WTC11 (cell line): Measurements from ENCODE around the gene MYLK. TPM values are rescaled to one million over a fixed set of nuclear protein-coding genes. Genes with fewer than 3 reads are reported as not detected.

Experiments used
- ATAC-seq: fragments of 200-7000 bp; cut with Tn5 transposase; 2 replicates; pipeline ENCODE4 v1.10.0; 2021; ENCODE audit warnings: mild to moderate bottlenecking, moderate library complexity
- CTCF ChIA-PET: fragments of 300-600 bp; sonication (Branson Sonifier 250); formaldehyde crosslinking; loops from one replicate; lab custom pipeline; 2021; ENCODE audit warnings: antibody characterized with exemption; lab: Charles Lee
- POLR2A ChIA-PET: fragments of 350-600 bp; sonication (Branson Sonifier 250); formaldehyde crosslinking; loops from one replicate; lab custom pipeline; 2021; ENCODE audit warnings: antibody characterized with exemption; lab: Charles Lee
- DNase-seq: peaks from one replicate; pipeline ENCODE4 v3.0.0; 2021; ENCODE audit warnings: low spot score
- H3K27ac Mint-ChIP-seq: 2 replicates; pipeline ENCODE4 v1.8.0; 2021; ENCODE audit warnings: mixed read lengths
- H3K27me3 Mint-ChIP-seq: 2 replicates; pipeline ENCODE4 v1.8.0; 2021; ENCODE audit warnings: low read depth, mild to moderate bottlenecking, moderate library complexity, mixed read lengths
- H3K36me3 Mint-ChIP-seq: 2 replicates; pipeline ENCODE4 v1.8.0; 2021; ENCODE audit warnings: mixed read lengths
- H3K4me1 Mint-ChIP-seq: 2 replicates; pipeline ENCODE4 v1.8.0; 2022; ENCODE audit warnings: mixed read lengths
- H3K4me3 Mint-ChIP-seq: 2 replicates; pipeline ENCODE4 v1.8.0; 2021; ENCODE audit warnings: mild to moderate bottlenecking, moderate library complexity, mixed read lengths
- H3K9me3 Mint-ChIP-seq: 2 replicates; pipeline ENCODE4 v1.8.0; 2021; ENCODE audit warnings: mixed read lengths
- ARID4B ChIP-seq: sonication (generic); formaldehyde crosslinking; IDR thresholded peaks from 2 replicates; pipeline ENCODE4 v1.8.0; 2023; ENCODE audit warnings: missing genetic modification reagents, mild to moderate bottlenecking, borderline replicate concordance
- ATF3 ChIP-seq: sonication (generic); formaldehyde crosslinking; conservative IDR thresholded peaks from 2 replicates; pipeline ENCODE4 v1.8.1; 2022; ENCODE audit warnings: mild to moderate bottlenecking, missing genetic modification reagents
- CREB1 ChIP-seq: sonication (generic); formaldehyde crosslinking; IDR thresholded peaks from 2 replicates; pipeline ENCODE4 v1.8.0; 2023; ENCODE audit warnings: mild to moderate bottlenecking, missing genetic modification reagents
- CTCF ChIP-seq: fragments of 200-600 bp; IDR thresholded peaks from 2 replicates; pipeline ENCODE4 v1.8.0; 2022; ENCODE audit warnings: antibody characterized with exemption
- E2F5 ChIP-seq: sonication (generic); formaldehyde crosslinking; IDR thresholded peaks from 2 replicates; pipeline ENCODE4 v1.8.1; 2022; ENCODE audit warnings: mild to moderate bottlenecking, moderate library complexity, missing genetic modification reagents
- FOXK1 ChIP-seq: sonication (generic); formaldehyde crosslinking; IDR thresholded peaks from 2 replicates; pipeline ENCODE4 v1.8.0; 2022; ENCODE audit warnings: mild to moderate bottlenecking, moderate library complexity, missing genetic modification reagents
- GTF2I ChIP-seq: fragments of 250-450 bp; sonication (Bioruptor Pico); conservative IDR thresholded peaks from 2 replicates; pipeline ENCODE4 v1.4.0; 2021; ENCODE audit warnings: mild to moderate bottlenecking
- HMGA2 ChIP-seq: fragments of 250-450 bp; sonication (Bioruptor Pico); IDR thresholded peaks from 2 replicates; pipeline ENCODE4 v1.4.0; 2021; ENCODE audit warnings: mild to moderate bottlenecking, moderate library complexity
- HMGXB4 ChIP-seq: sonication (generic); formaldehyde crosslinking; IDR thresholded peaks from 2 replicates; pipeline ENCODE4 v1.8.1; 2023; ENCODE audit warnings: mild to moderate bottlenecking, moderate library complexity, missing genetic modification reagents
- MAX ChIP-seq: sonication (generic); formaldehyde crosslinking; IDR thresholded peaks from 2 replicates; pipeline ENCODE4 v1.8.0; 2022; ENCODE audit warnings: mild to moderate bottlenecking, missing genetic modification reagents
- SP1 ChIP-seq: sonication (generic); formaldehyde crosslinking; conservative IDR thresholded peaks from 2 replicates; pipeline ENCODE4 v1.8.1; 2022; ENCODE audit warnings: missing genetic modification reagents
- TEAD1 ChIP-seq: sonication (generic); formaldehyde crosslinking; IDR thresholded peaks from 2 replicates; pipeline ENCODE4 v1.8.0; 2022; ENCODE audit warnings: mild to moderate bottlenecking, missing genetic modification reagents
- USF1 ChIP-seq: sonication (generic); formaldehyde crosslinking; IDR thresholded peaks from 2 replicates; pipeline ENCODE4 v1.8.0; 2022; ENCODE audit warnings: mild to moderate bottlenecking, missing genetic modification reagents
- USF2 ChIP-seq: sonication (generic); formaldehyde crosslinking; IDR thresholded peaks from 2 replicates; pipeline ENCODE4 v1.8.1; 2023; ENCODE audit warnings: mild to moderate bottlenecking, missing genetic modification reagents, moderate library complexity
- ZBTB43 ChIP-seq: sonication (generic); formaldehyde crosslinking; IDR thresholded peaks from 2 replicates; pipeline ENCODE4 v1.8.1; 2023; ENCODE audit warnings: mild to moderate bottlenecking, missing genetic modification reagents
- ZNF416 ChIP-seq: fragments of 250-450 bp; sonication (Bioruptor Pico); IDR thresholded peaks from 2 replicates; pipeline ENCODE4 v1.9.0; 2021; ENCODE audit warnings: mild to moderate bottlenecking, inconsistent platforms
- ZSCAN18 ChIP-seq: fragments of 250-450 bp; sonication (Bioruptor Pico); IDR thresholded peaks from 2 replicates; pipeline ENCODE4 v2.1.2; 2022; ENCODE audit warnings: mild to moderate bottlenecking, moderate library complexity
- total RNA-seq: library from RNA; stranded (reverse); gene quantifications from 3 replicates; pipeline ENCODE4 v1.2.3, GENCODE V29; 2021

Gene MYLK
- total RNA-seq, 1 experiment from 2014 or later = 10.4 TPM

- H3K27me3 Mint-ChIP-seq = no peaks in the 10 kb centered on the region
- ATAC-seq (peak; percentile 44; the same call in 1 of the 2 replicates), DNase-seq (no peak)
- H3K9me3 Mint-ChIP-seq = no peaks in the 10 kb centered on the region
- 0 out of 2 replicates have a peak, but pooled peaks cover 3% of the 10 kb centered on the region for H3K36me3 Mint-ChIP-seq
- CTCF ChIA-PET = interaction anchor here (0.6 to 1.7 kb wide), 7 partner anchors 21 to 138 kb away, joined by 3 to 11 read pairs (median 3); no protein-coding TSS in a partner anchor
- no peak overlapping the region for H3K4me3 Mint-ChIP-seq
- peaks cover under 1% of the 10 kb centered on the region; the same call in 1 of the 2 replicates for H3K4me1 Mint-ChIP-seq
- no peak for TF ChIP-seq CREB1 (CRISPR knock-in tag)
- no peak for TF ChIP-seq SP1 (CRISPR knock-in tag)
- no peak for TF ChIP-seq HMGA2
- no peak for TF ChIP-seq FOXK1 (CRISPR knock-in tag)
- no peak for TF ChIP-seq ATF3
- no peak for TF ChIP-seq GTF2I (CRISPR knock-in tag)
- TF ChIP-seq HMGXB4 = no peak
- no peak for TF ChIP-seq USF1
- no peak overlapping the region for H3K27ac Mint-ChIP-seq
- POLR2A ChIA-PET = no interaction called here
Observed at GRCh38 chr3:123745184-123745855, 138.8 kb downstream of the MYLK start.

GRCh38 chr3:123744064-123744463 is 140.1 kb downstream of the MYLK start:
- no peak for ATAC-seq
- DNase-seq = no peak
- ChIA-PET POLR2A (no interaction called here), CTCF (no interaction called here)
- H3K27me3 Mint-ChIP-seq = no peaks in the 10 kb centered on the region
- no peaks in the 10 kb centered on the region for H3K4me1 Mint-ChIP-seq
- 0 out of 2 replicates have a peak, but pooled peaks cover 3% of the 10 kb centered on the region for H3K36me3 Mint-ChIP-seq
- no peaks in the 10 kb centered on the region for H3K9me3 Mint-ChIP-seq
- H3K4me3 Mint-ChIP-seq = no peak overlapping the region
- H3K27ac Mint-ChIP-seq = no peak overlapping the region
- TF ChIP-seq ZSCAN18 (CRISPR knock-in tag) (no peak), ZBTB43 (no peak), E2F5 (CRISPR knock-in tag) (no peak), MAX (CRISPR knock-in tag) (no peak), TEAD1 (CRISPR knock-in tag) (no peak), GTF2I (CRISPR knock-in tag) (no peak), ZNF416 (CRISPR knock-in tag) (no peak), USF2 (no peak), ARID4B (no peak), CTCF (no peak)
